HG03097 (cell line): Measurements from ENCODE around the gene SNIP1.
"Not testable (repeated sequence)": the region's sequence is repeated elsewhere in the genome, so short reads cannot be mapped to it uniquely, and the experiment has no call there.

ENCODE experiments used
- ATAC-seq: cut with Tn5 transposase; IDR thresholded peaks from one replicate; pipeline ENCODE4 v1.9.1; 2021; ENCODE audit not compliant: unreplicated experiment, low FRiP score

Gene SNIP1

DNA sequence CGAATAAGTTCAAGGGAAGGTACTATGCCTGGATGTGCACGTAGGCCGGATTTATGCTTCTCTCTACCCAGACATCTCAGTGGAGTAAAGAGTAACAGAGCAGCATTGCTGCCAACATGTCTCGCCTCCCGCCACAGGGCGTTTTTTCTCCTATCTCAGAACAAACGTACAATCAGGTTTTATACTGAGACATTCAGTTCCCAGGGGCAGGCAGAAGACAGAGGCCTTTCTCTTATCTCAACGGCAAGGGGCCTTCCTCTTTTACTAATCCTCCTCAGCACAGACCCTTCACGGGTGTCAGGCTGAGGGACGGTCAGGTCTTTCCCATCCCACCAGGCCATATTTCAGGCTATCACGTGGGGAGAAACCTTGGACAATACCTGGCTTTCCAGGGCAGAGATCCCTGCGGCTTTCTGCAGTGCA lies 5.9 kb upstream of the SNIP1 start:
- ATAC-seq, result not testable (repeated sequence)

DNA sequence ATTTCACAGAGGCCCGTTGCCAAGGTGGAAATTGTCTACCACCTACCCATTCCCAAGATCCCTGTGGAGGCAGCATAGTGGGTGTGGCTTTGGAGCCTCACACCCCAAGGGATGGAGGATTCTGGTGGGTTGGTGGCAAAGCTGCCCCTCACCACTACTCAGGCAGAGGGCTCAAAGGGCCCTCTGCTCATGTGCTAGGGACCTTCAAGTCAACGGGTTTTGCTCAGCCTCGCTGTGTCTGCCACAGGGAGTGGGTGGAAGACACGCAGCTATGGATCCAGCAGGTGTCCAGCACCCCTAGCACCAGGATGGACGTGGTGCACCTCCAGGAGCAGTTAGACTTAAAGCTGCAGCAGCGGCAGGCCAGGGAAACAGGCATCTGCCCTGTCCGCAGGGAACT lies 5.0 kb upstream of the SNIP1 start:
- no peak for ATAC-seq

DNA sequence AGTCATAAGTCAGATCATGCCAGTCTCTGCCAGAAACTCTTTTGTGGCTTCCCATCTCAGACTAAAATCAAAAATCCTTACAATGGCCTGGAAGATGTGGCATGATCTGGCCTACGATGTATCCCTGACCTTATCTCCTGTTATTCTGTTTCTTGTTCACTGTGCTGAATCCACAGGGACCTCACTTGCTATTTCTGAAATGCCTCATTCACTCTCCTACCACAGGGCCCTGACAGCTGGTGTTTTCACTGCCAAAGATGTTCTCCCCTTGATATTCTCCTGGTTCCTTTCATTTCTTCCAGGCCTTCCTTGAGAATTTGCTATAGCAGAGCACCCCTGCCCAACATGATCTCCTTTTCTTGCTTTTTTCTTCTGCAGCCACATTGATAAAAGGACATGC lies 4.3 kb upstream of the SNIP1 start:
- no peak for ATAC-seq

DNA sequence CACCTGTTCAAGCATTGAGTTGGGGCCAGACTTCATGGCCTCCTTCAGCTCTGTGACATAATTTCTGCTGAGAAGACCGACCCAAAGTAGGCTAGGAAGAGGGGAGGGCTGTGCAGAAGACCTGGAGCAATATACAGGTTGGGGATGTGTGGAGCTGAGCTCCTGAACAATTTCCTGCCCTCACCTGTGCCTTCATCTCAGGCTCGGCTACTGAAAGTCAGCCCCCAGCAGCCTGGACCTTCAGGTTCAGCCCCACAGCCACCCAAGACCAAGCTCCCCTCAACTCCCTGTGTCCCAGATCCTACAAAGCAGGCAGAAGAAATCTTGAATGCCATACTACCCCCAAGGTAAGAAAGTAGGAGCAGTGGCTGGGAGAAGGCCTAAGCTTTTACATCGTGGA lies 3.3 kb upstream of the SNIP1 start:
- no peak for ATAC-seq

DNA sequence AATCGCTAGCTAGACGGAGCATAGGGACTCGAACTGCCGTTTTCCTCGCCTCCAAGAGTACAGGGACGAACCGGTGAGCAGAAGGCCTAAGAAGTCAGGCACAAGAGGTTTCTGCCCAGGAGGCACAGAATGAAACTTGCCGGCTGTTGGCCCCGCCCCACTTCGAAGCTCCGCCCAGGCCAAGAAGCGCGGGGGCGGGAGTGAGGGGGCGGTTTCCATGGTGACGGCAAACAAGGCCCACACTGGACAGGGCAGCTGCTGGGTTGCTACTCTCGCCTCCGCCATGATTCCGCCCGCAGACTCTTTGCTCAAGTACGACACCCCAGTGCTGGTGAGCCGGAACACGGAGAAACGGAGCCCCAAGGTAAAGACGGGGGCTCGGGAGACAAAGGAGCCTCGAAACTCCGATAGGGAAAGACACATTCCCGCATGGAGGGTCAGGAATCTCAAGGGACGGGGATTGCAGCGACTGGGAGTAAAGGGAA lies 2.7 kb upstream of the SNIP1 start, which contains the start of gene DNALI1:
Gene DNALI1 (plus strand): TSS at position 229 of the 485 bp plus-strand sequence. CDS start 55 bp downstream, at position 284.
- ATAC-seq, result no peak

DNA sequence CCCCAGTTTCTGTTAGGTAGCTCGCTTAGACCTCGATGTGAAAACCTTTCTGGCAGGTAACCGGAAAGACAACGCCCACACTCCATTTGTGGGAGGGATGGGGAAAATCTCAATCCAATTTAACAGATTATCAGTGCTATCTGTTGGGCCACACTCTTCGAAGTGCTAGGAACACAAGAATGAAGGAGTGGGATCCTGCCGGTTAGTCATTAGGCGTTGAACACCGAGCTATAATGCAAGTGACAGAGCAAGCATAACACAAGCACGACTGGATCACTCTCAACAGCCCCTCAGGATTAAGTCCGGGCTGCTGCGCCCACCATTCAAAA lies 531 bp downstream of the SNIP1 start:
- ATAC-seq, result no peak

DNA sequence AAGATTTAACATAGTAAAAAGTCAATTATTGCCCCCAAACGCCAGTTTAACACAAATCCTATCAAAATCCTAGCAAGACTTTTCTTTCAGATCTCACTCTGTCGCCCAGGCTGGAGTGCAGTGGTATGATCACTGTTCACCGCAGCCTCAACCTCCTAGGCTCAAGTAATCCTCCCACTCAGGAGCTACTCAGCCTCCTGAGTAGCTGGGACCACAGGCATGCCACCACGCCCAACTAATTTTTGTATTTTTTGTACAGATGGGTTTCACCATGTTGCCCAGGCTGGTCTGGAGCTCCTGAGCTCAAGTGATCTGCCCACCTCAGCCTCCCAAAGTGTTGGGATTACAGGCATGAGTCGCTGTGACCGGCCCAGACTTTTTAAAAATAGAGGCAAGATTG lies 4.8 kb downstream of the SNIP1 start:
- no peak for ATAC-seq

DNA sequence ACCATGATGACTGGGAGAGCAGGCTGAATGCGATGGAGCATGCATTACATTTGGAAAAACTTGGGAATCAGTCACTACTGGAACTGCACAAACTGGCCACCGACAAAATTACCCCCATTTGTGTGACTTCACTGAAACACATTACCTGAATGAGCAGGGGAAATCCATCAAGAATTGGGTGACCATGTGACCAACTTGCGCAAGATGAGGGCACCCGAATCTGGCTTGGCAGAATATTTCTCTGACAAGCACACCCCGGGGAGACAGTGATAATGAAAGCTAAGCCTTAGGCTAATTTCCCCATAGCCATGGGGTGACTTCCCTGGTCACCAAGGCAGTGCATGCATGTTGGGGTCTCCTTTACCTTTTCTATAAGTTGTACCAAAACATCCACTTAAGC lies 9.1 kb downstream of the SNIP1 start:
- no peak for ATAC-seq

DNA sequence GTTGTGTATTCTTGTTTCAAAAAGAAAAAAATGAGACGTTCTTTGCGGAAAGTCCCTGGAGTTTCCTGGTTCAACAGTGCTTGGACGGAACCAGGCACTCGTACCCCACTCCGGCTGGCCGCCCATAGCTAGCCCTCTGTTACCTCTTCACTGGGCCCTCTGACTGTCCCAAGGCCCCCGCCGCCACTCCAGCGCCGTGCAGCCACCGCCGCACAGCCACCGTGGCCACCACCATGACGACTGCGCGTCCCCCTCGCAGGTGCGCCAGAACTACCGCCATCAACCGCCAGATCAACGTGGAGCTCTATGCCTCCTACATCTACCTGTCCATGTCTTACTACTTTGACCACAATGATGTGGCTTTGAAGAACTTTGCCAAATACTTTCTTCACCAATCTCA lies 9.6 kb downstream of the SNIP1 start:
- ATAC-seq, result no peak

DNA sequence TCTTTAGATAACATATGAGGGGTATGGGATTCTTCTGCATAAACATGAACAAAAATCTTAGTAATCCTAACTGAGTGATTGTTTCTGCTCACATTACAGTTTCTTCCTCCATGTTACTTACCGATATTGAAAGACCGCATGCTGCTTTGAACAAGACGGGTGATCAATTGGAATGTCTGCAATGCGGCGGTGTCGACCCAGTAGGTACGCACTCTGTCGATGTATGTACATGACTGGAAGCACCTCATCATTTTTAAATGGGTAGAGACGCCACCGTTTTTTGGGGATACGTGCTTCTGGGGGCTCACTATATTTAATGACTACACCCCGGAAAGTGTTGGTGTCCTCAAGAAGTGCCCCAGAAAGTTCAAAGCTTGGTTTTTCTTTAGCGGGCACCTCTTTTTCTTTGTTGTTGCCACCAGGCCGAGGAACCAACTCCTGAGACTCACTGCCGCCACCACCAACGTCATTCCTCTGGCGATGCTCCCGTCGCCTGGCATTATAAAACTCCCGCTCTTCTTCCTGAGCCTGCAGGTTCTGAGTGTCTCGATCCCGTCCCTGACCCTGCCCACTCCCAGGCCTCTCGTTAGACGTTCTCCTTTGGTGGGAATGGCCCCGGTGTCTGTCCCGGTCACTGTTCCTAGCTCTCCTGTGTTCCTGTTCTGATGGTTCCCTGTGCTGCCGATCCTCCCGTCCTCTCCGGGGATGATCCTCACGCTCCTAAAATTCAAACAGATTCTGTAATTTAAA lies 13.9 kb downstream of the SNIP1 start:
- no peak for ATAC-seq

DNA sequence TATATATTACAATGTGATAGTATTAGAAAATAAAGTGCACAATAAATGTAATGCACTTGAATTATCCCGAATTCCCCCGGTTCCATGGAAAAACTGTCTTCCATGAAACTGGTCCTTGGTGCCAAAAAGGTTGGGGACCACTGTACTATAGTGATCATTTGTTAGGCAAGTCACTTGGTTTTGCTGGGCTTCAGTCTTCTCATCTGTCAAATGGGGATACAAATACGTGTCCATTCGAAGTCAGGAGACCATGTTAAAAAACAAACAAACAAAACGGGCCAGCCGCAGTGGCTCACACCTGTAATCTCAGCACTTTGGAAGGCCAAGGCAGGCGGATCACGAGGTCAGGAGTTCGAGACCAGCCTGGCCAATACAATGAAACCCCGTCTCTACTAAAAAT lies 14.9 kb downstream of the SNIP1 start:
- not testable (repeated sequence) for ATAC-seq

DNA sequence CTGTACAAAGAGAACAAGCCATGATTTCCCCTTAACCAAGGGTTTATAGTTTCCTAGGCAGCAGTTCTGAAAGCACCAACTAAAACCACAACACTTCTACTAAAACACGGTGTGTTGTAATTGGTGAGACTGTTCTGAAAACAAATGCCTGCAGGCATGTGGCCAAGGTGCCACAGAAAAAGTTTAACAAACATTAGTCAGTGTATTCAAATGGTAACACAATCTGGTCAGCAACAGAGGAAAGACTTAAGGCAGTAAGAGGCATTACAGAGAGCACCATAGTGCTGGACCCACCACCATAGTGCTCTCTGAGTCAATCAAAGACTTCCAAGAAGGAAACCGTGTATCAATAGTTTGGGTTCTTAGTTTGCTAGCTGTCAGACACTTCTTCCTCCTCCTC lies 16.7 kb downstream of the SNIP1 start:
- ATAC-seq, result no peak

DNA sequence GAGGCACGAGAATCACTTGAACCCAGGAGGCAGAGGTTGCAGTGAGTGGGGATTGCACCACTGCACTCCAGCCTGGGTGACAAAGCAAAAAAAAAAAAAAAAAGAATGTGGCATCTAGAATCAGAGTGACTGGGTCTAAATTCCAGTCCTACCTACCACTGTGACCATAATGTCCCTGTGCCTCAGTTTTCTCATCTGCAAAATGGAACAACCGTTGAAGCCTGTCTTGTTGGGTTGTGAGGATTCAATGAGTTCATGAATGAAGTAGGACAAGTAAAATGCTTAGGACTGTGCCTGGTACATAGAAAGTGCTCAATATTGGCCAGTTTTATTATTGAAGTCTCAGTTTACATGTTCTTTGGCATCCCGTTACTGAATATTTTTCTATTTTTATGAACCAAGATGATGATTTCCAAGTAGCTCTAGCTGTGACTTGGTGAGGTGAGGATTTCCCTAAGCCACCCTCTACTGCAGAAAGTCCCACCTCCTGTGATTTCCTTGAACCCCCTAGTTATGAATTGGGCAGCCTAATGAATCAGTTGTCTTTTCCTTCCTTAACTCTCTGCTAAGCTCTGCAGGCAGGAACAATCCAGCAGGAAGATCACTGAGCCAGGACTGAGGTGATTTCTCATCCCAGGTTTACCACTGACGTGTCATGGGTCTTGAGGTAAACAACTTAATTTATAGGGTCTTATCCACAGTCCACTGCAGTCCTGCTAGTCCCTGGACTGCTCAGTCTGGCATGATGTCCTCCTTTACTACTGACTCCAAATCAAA lies 20.6 kb downstream of the SNIP1 start:
- ATAC-seq, result no peak

DNA sequence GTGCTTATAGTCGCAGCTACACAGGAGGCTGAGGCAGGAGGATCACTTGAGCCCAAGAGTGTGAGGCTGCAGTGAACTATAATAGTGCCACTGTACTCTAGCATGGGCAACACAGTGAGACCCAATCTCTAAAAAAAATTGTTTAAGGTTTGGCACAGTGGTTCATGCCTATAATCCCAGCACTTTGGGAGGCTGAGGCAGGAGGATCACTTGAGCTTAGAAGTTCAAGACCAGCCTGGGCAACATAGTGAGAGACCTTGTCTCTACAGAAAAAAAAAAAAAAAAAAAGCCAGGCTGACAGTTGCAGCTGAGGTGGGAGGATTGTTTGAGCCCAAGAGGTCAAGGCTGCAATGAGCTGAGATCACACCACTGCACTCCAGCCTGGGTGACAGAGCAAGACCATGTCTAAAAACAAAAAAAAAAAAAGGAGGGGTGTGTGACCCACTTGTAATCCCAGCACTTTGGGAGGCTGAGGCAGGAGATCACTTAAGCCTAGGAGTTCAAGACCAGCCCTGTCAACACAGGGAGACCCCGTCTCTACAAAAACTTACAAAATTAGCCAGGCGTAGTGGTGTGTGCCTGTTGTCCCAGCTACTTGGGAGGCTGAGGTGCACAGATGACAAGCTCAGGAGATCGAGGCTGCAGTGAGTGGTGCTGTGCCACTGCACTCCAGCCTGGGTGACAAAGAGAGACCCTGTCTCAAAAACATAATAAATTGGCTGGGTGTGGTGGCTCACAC lies 21.5 kb downstream of the SNIP1 start:
- ATAC-seq, result not testable (repeated sequence)

DNA sequence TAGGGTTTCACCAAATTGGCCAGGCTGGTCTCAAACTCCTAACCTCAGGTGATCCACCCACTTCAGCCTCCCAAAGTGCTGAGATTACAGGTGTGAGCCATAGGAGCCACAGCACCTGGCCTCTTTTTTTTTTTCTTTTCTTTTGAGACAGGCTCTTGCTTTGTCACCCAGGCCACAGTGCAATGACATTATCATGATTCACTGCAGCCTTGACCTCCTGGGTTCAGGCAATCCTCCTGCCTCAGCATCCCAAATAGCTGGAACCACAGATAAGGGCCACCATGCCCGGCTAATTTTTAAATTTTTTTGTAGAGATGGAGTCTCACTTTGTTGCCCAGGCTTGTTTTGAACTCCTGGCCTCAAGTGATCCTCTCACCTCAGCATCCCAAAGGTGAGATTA lies 24.2 kb downstream of the SNIP1 start:
- ATAC-seq, result not testable (repeated sequence)

DNA sequence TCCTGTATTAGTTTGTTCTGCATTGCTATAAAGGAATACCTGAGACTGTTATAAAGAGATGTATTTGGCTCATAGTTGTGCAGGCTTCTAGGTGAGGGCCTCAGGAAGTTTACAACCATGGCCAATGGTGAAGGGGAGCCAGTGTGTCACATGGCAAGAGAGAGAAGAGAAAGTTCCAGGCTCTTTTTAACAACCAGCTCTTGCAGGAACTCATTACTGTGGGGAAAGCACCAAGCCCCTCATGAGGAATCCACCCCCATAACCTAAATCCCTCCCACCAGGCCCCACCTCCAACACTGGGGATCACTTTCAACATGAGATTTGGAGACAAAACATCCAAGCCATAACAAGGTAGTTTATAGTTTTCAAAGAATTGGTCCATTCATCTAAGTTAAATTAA lies 34.5 kb downstream of the SNIP1 start:
- ATAC-seq, result no peak

DNA sequence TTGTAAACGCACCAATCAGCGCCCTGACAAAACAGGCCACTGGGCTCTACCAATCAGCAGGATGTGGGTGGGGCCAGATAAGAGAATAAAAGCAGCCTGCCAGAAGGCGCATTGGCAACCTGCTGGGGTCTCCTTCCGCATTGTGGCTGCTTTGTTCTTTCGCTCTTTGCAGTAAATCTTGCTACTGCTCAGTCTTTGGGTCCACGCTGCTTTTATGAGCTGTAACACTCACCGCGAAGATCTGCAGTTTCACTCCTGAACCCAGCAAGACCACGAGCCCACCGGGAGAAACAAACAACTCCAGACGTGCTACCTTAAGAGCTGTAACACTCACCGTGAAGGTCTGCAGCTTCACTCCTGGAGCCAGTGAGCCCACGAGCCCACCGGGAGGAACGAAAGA lies 35.2 kb downstream of the SNIP1 start:
- not testable (repeated sequence) for ATAC-seq

DNA sequence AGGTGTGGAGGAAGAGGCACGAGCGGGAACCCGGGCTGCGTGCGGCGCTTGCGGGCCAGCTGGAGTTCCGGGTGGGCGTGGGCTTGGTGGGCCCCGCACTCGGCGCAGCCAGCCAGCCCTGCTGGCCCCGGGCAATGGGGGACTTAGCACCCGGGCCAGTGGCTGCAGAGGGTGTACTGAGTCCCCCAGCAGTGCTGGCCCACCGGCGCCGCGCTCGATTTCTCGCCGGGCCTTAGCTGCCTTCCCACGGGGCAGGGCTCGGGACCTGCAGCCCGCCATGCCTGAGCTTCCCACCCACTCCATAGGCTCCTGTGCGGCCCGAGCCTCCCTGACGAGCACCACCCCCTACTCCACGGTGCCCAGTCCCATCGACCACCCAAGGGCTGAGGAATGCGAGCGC lies 35.9 kb downstream of the SNIP1 start:
- ATAC-seq, result not testable (repeated sequence)

DNA sequence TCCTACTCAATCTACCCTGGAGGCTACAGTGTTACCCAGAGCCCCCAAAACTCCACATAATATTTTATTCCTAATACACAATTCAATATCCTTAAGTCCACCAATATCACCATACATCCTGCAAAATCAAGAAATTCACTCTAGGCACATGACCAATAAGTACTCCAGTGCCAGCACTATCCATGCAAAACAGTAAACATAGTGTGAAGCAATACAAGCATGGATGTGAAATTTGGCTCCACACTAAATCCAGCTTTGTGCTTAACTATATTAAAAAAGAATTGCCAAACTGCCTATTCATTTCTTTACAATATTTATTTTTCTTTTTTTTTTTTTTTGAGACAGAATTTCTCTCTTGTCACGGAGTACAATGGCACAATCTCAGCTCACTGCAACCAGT lies 36.5 kb downstream of the SNIP1 start:
- no peak for ATAC-seq

DNA sequence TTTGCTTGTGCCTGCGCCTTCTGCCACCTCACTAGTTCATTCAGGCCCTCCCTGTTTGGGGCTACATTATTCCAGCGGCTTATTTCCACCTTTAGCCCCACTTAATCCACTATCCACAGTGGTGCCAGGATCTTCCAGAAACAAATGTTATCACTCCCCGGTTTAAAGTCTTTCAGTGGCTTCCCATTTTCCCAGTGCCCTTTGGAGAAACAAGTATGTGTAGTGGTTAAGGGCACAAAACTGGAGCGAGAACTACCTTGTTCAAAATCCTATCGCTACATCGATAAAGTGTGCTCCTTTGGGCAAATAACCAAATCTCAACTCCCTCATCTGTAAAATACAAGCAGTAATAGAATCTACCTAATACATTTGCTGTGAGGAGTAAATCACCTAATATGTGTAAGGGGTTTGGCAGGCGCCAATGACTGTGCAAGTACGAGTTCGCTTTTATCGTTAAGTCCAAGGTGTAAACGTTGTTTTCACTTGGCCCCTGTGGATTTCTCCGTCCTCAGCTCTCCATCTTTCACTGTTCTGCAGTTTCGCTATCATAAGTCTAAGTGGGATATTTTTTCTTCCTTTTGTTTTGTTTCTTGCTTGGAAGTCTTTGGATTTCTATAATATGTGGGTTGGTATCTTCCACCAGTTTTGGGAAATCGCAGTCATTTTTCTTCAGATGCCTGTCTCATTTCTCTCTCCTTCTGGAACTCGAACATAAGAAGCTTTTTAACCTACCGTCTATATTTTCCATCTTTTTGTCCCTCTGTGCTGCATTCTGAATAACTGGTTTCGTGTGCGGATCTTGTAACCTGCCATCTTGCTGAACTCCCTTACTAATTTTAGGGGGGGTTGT lies 38.7 kb downstream of the SNIP1 start:
- no peak for ATAC-seq
